Measurements from ENCODE around the gene TXNRD3.

The TXNRD3 gene

DNA sequence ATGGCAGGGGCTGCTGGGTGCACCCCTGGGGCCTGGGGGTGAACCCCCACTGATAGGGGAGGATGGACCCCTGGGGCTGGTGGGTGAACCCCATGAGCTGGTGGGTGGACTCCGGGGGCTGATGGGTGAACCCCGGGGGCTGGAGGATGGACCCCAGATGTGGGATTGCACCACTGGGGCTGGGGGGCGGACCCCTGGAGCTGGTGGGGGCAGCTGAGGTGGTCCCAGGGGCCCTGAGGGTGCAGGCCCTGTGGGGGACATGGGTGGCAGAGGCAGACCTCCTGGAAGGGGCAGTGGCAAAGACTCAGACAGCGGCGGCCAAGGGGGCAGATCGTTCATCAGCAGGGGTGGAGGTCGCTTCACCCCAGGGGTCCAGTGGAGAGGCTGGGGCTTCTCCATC lies 17.4 kb upstream of the TXNRD3 start:
- no peak for DNase-seq (ENCODE audit: low read depth)

DNA sequence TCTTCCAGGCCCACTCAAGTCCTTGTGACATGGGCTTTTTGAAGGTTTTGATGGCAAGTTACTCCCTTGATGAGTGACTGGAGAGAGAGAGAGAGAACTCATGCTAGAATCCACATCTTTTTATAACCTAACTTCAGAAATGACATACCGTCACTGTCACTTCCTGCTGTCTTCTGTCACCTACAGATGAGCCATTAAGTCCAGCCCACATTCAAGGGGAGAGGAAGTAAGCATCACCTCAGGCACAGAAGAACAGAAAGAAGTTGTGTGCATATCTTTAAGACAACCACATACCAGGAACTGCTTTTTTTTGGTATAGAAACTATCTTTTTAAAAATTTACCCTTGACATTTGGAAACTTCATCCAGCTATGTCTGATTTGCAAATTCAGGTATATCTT lies 16.6 kb upstream of the TXNRD3 start:
- no peak for DNase-seq (ENCODE audit: low read depth)

DNA sequence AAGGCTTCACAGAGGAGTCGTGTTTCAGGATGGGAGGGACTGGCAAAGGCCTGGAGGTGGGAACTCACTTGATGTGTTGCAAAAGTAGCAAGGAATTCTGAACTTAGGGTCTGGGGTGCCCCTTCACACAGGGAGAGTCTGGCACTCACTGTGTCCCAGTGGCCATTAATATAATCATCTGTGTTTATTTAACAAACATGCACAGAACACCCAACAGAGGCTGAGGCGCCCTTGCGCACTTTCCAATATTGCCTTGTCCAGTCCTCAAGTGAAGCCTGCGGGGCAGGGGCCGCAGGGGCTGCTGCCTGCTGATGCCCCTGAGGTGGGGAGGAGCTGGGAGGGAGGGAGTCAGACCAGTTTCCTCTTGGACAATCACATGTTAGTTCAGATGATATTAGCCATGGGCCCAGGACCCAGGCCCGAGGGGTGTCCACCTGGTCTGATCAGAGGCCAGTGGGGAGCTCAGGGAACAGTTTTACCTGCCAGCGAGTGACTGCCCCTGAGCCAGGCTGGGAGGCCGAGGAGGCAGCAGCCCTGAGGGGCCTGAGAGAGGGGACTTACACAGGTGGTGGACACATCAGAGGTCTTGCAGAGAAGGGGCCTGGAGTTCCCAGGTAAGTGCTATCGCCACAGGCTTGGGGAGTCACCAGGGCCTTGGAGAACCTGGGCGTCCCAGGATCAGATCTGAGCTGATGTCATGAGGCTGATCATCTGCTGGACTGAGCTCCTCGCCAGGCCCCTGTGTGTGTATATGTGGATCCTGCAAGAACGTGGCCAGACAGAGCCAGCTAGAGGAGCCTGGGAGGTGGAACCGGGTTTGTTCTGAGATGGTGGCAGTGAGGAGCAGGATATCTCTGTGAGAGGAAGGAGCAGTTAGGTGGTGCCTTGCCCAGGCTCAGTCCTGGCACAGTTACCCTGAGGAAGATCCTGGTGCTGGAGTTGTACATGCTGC lies 13.8 kb upstream of the TXNRD3 start:
- no peak for DNase-seq (ENCODE audit: low read depth)

GRCh38 chr3:126667631-126668449 lies 12.9 kb upstream of the TXNRD3 start:
- no peak for DNase-seq (ENCODE audit: low read depth)

- no peak for DNase-seq (ENCODE audit: low read depth)
These were observed 12.0 kb upstream of the TXNRD3 start for GRCh38 chr3:126666658-126667528.

- DNase-seq (ENCODE audit: low read depth) = no peak
These were observed 11.2 kb upstream of the TXNRD3 start for GRCh38 chr3:126665959-126666657.

DNA sequence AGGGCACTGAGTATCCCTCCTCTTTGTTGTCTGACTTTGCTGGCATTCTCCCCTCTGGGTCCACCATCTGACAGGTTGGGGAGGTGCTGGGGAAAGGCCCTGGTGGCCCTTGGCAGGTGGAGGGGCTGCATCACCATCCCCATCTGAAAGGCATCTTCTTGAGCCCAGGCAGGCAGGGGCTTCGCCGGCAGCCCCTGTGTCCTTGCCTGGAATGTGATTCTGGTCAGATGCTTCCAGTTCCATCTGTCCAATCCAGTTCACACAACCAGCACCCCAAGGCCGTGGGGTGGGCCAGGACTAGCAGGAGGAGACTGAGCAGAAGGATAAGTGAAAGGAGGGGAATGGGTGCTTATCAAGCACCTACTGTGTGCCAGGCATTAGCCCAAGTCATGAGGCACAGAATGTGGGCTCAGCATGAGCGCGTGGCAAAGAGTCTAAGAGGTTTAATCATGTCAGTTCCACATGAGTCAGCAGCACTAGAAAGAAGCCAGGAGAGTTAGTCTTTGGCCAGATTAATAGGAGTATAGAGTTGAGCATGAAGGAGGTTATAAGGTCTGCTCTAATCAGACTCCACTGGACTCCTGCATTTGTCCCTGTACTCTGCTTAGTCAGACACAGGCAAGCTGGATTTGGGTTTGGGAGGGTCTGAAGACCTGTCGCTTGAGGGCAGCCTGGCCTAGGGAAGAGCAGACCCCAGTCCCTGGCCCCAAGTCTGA lies 10.5 kb upstream of the TXNRD3 start:
- DNase-seq (ENCODE audit: low read depth) = no peak

DNA sequence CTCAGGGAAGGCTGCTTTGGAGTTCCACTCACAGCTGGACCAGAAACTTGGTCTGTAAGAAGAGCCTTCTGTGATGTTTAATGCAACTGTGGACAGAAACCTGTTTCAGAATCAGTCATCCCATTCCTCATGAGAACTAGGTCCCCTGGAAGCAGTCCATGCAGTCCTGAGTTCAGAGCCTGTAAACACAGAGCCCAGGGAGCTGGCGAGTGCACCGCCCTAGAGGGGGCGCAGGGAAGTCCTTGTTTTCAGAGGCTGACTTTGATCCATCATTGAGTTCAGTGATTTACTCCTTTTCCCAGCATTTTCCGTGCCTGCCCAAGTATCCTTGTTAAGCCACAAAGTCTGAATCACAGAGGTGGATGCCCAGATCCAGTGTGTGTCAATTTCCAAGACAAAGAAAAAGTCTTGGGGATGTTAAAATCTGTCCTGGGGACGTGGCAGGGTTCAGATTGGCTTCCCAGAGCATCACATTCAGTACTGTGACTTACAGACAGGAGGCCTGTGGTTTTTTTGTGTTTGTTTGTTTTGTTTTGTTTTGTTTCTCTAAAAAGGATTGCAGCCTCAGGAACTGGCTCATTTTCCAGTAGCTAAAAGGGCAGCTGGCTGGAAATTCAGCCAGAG lies 9.8 kb upstream of the TXNRD3 start:
- DNase-seq (ENCODE audit: low read depth) = no peak

- no peak for DNase-seq (ENCODE audit: low read depth)
These were observed 8.8 kb upstream of the TXNRD3 start for GRCh38 chr3:126663750-126664149.

DNA sequence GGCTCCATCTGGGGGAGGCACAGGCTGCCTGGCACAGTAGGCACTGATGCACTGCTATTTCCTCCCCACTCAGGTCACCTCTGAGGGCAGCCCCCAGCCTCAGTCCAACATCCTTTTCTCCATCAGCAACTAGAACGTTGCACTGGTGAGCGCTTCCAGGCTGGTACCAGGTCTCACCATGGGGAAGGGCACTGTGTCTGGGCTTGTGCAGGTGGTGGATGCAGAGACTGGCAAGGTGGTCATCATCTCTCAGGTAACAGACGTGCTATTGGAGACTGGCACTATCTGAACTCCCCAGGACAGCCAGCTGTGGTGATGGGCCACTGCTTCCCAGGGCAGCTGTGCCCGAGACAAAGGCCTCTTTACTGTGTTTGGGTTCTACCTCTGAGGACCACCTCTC lies 8.3 kb upstream of the TXNRD3 start:
- no peak for DNase-seq (ENCODE audit: low read depth)

DNA sequence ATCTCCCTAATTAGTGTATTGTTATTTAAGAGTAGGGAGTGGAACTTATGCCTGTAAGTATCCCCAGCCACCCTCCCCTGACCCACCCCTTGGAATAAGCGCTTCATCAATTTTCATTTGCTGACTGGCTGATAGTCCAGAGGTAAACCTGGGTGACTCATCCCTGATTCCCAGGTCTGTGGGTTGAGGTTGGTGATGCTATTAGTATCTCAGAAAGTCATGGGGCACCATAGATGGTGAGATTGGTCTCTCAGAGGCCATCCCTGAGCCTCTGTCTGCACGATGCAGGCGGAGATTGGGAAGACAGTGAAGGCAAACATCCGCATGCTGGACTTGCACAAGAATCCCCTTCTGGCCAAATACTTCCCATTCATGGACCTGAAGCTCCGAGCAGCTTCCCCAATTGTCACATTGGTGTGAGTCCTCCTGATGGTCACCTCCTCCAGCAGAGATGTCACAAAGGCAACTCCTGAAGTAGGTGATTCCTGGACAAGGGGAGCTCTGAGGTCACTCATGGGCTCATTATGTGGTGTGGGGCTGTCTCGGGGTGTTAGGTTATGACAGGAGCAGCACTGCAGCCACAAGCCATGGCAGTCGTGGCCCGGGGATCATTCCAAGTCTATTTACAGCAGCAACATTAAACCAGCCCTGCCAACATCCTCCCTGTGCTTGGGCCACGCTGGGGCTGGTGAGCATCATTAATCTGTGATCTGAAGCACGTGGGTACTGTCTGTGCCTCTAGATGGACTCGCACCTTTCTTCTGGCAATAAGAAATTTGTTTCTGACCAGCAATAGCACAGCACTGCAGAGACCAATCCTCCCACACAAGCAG lies 6.8 kb upstream of the TXNRD3 start:
- no peak for DNase-seq (ENCODE audit: low read depth)

- DNase-seq (ENCODE audit: low read depth) = peak; percentile 57
These were observed 5.3 kb upstream of the TXNRD3 start for GRCh38 chr3:126659915-126660886.

- no peak for DNase-seq (ENCODE audit: low read depth)
These were observed 3.7 kb upstream of the TXNRD3 start for GRCh38 chr3:126658584-126658983.

DNA sequence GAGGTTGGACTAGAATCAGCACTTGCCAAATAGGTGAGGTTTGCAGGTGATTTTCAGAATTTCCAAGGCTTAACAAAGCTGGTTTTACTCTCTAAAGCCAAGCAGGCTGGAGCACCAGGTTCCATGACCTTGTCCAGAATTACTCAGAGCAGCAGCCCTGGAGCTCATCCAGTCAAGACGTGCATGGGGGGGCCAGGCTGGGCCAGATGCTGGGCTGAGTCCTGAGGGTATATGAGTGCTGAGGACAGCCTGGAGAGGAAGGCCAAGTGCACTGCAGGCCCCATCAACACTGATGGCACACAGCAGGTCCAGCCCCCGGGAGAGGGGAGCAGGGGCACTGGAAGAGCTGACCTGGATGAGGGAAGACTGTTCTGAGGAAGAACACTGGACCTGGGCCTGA lies 3.0 kb upstream of the TXNRD3 start:
- DNase-seq (ENCODE audit: low read depth) = no peak

- DNase-seq (ENCODE audit: low read depth) = no peak
These were observed 1.6 kb upstream of the TXNRD3 start for GRCh38 chr3:126656371-126657134.

DNA sequence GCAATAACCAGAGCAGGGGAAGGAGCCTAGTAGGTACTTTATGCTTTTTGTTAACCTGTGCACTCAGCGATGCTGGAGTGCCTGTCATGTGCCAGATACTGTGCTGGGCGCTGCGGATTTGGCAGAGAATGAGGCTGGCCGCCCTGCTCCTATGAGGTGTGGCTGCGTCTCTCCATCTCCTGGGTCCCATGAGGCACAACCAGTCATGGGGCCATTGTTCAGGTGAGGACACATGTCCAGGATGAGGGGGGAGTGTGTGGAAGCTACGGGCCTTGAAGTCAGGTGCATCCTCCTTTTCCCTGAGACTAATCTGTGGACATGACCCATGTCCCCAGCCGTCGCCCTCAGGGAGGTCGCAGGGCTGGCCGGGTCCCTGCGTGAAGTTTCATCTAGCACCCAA lies 963 bp upstream of the TXNRD3 start:
- DNase-seq (ENCODE audit: low read depth) = no peak

GRCh38 chr3:126649556-126650092 lies 5.3 kb downstream of the TXNRD3 start:
- DNase-seq (ENCODE audit: low read depth) = peak; percentile 39

Measured in ELR (cell line).